Measurements from ENCODE around the gene HAUS2.

Gene HAUS2

GRCh38 chr15:42548249-42549031, at the start of gene HAUS2, which contains the start of gene LRRC57:
Gene HAUS2, plus strand, starts transcription at chr15:42548838. Its CDS starts 35 bp downstream, at chr15:42548873.
Gene LRRC57, minus strand, starts transcription at chr15:42548793. Its CDS starts 359 bp downstream, at chr15:42548434.
- H3K27me3 Mint-ChIP-seq: no peaks in the 10 kb centered on the region
- peak within 1 kb of the TSS; percentile 96 for H3K27ac Mint-ChIP-seq
- no peaks in the 10 kb centered on the region for H3K9me3 Mint-ChIP-seq (ENCODE audit: low read depth)
- H3K4me1 Mint-ChIP-seq (ENCODE audit: low read depth): peaks cover 49% of the 10 kb centered on the region
- peak within 1 kb of the TSS; percentile 99 for H3K4me3 Mint-ChIP-seq
- peaks cover 4% of the 10 kb centered on the region for H3K36me3 Mint-ChIP-seq

- Mint-ChIP-seq H3K27ac (peak overlapping the region; percentile 28), H3K36me3 (no peaks in the 10 kb centered on the region), H3K4me1 (ENCODE audit: low read depth) (peaks cover 55% of the 10 kb centered on the region)
Observed at GRCh38 chr15:42499858-42500609, 48.6 kb upstream of the HAUS2 start.

GRCh38 chr15:42502477-42502876, 46.2 kb upstream of the HAUS2 start:
- H3K27ac Mint-ChIP-seq: no peak overlapping the region
- no peaks in the 10 kb centered on the region for H3K36me3 Mint-ChIP-seq
- no peaks in the 10 kb centered on the region for H3K27me3 Mint-ChIP-seq
- H3K9me3 Mint-ChIP-seq (ENCODE audit: low read depth): no peaks in the 10 kb centered on the region
- H3K4me1 Mint-ChIP-seq (ENCODE audit: low read depth): peaks cover 39% of the 10 kb centered on the region
- H3K4me3 Mint-ChIP-seq: no peak overlapping the region

More at GRCh38 chr15:42499858-42500609, 48.6 kb upstream of the HAUS2 start:
- Mint-ChIP-seq H3K4me3 (no peak overlapping the region), H3K9me3 (ENCODE audit: low read depth) (no peaks in the 10 kb centered on the region), H3K27me3 (no peaks in the 10 kb centered on the region)

GRCh38 chr15:42503825-42504224, 44.8 kb upstream of the HAUS2 start:
- Mint-ChIP-seq H3K36me3 (no peaks in the 10 kb centered on the region), H3K9me3 (ENCODE audit: low read depth) (no peaks in the 10 kb centered on the region), H3K4me1 (ENCODE audit: low read depth) (peaks cover 27% of the 10 kb centered on the region), H3K27me3 (no peaks in the 10 kb centered on the region), H3K4me3 (no peak overlapping the region), H3K27ac (no peak overlapping the region)

GRCh38 chr15:42504631-42505030, 44.0 kb upstream of the HAUS2 start:
- no peaks in the 10 kb centered on the region for H3K27me3 Mint-ChIP-seq
- H3K9me3 Mint-ChIP-seq (ENCODE audit: low read depth): no peaks in the 10 kb centered on the region
- H3K4me3 Mint-ChIP-seq: no peak overlapping the region
- no peaks in the 10 kb centered on the region for H3K36me3 Mint-ChIP-seq
- peaks cover 23% of the 10 kb centered on the region for H3K4me1 Mint-ChIP-seq (ENCODE audit: low read depth)
- H3K27ac Mint-ChIP-seq: no peak overlapping the region

- Mint-ChIP-seq H3K36me3 (no peaks in the 10 kb centered on the region), H3K4me3 (no peak overlapping the region), H3K9me3 (ENCODE audit: low read depth) (no peaks in the 10 kb centered on the region), H3K27ac (no peak overlapping the region), H3K27me3 (no peaks in the 10 kb centered on the region), H3K4me1 (ENCODE audit: low read depth) (peaks cover 6% of the 10 kb centered on the region)
Observed at GRCh38 chr15:42507514-42507913, 41.1 kb upstream of the HAUS2 start.

GRCh38 chr15:42508263-42508690, 40.4 kb upstream of the HAUS2 start:
- Mint-ChIP-seq H3K36me3 (no peaks in the 10 kb centered on the region), H3K9me3 (ENCODE audit: low read depth) (no peaks in the 10 kb centered on the region), H3K27ac (no peak overlapping the region), H3K4me1 (ENCODE audit: low read depth) (peaks cover 6% of the 10 kb centered on the region), H3K4me3 (no peak overlapping the region), H3K27me3 (no peaks in the 10 kb centered on the region)

GRCh38 chr15:42510258-42511006, 38.2 kb upstream of the HAUS2 start:
- Mint-ChIP-seq H3K4me1 (ENCODE audit: low read depth) (peaks cover 6% of the 10 kb centered on the region), H3K36me3 (peaks cover 5% of the 10 kb centered on the region), H3K9me3 (ENCODE audit: low read depth) (no peaks in the 10 kb centered on the region), H3K27me3 (no peaks in the 10 kb centered on the region), H3K27ac (no peak overlapping the region), H3K4me3 (no peak overlapping the region)

GRCh38 chr15:42511007-42511391, 37.6 kb upstream of the HAUS2 start:
- H3K4me3 Mint-ChIP-seq: no peak overlapping the region
- no peaks in the 10 kb centered on the region for H3K27me3 Mint-ChIP-seq
- H3K9me3 Mint-ChIP-seq (ENCODE audit: low read depth): no peaks in the 10 kb centered on the region
- H3K27ac Mint-ChIP-seq: no peak overlapping the region
- H3K36me3 Mint-ChIP-seq: peaks cover 7% of the 10 kb centered on the region
- peaks cover 6% of the 10 kb centered on the region for H3K4me1 Mint-ChIP-seq (ENCODE audit: low read depth)

GRCh38 chr15:42523331-42523730, 25.3 kb upstream of the HAUS2 start:
- Mint-ChIP-seq H3K27ac (no peak overlapping the region), H3K36me3 (peaks cover 4% of the 10 kb centered on the region), H3K4me3 (no peak overlapping the region), H3K9me3 (ENCODE audit: low read depth) (no peaks in the 10 kb centered on the region), H3K27me3 (no peaks in the 10 kb centered on the region), H3K4me1 (ENCODE audit: low read depth) (no peaks in the 10 kb centered on the region)

- H3K27ac Mint-ChIP-seq: no peak overlapping the region
- H3K4me1 Mint-ChIP-seq (ENCODE audit: low read depth): no peaks in the 10 kb centered on the region
- H3K36me3 Mint-ChIP-seq: peaks cover 7% of the 10 kb centered on the region
- no peaks in the 10 kb centered on the region for H3K27me3 Mint-ChIP-seq
- H3K4me3 Mint-ChIP-seq: no peak overlapping the region
- no peaks in the 10 kb centered on the region for H3K9me3 Mint-ChIP-seq (ENCODE audit: low read depth)
Observed at GRCh38 chr15:42528970-42529369, 19.7 kb upstream of the HAUS2 start.

- Mint-ChIP-seq H3K36me3 (peaks cover 3% of the 10 kb centered on the region), H3K4me3 (no peak overlapping the region), H3K9me3 (ENCODE audit: low read depth) (no peaks in the 10 kb centered on the region), H3K27ac (no peak overlapping the region), H3K4me1 (ENCODE audit: low read depth) (no peaks in the 10 kb centered on the region), H3K27me3 (no peaks in the 10 kb centered on the region)
Observed at GRCh38 chr15:42533246-42533645, 15.4 kb upstream of the HAUS2 start.

- Mint-ChIP-seq H3K27ac (peak overlapping the region; percentile 54), H3K27me3 (no peaks in the 10 kb centered on the region), H3K4me1 (ENCODE audit: low read depth) (peaks cover 38% of the 10 kb centered on the region), H3K4me3 (no peak overlapping the region), H3K9me3 (ENCODE audit: low read depth) (no peaks in the 10 kb centered on the region), H3K36me3 (peaks cover 7% of the 10 kb centered on the region)
Observed at GRCh38 chr15:42544853-42545629, 3.6 kb upstream of the HAUS2 start.

GRCh38 chr15:42547918-42548248, 755 bp upstream of the HAUS2 start:
- no peaks in the 10 kb centered on the region for H3K27me3 Mint-ChIP-seq
- H3K4me1 Mint-ChIP-seq (ENCODE audit: low read depth): peaks cover 47% of the 10 kb centered on the region
- H3K9me3 Mint-ChIP-seq (ENCODE audit: low read depth): no peaks in the 10 kb centered on the region
- peaks cover 4% of the 10 kb centered on the region for H3K36me3 Mint-ChIP-seq
- peak overlapping the region; percentile 99 for H3K4me3 Mint-ChIP-seq
- peak overlapping the region; percentile 96 for H3K27ac Mint-ChIP-seq

All from activated naive CD8-positive, alpha-beta T cell (primary cell).